NCI-H446 treated with DMSO at 0.1 percent for 48 hours (cell line): Measurements from ENCODE around the gene PLOD1.
"Not testable (repeated sequence)": the region's sequence is repeated elsewhere in the genome, so short reads cannot be mapped to it uniquely, and the experiment has no call there.

Experiments used
- DNase-seq: peaks from one replicate; lab custom pipeline; 2025; lab: John Stamatoyannopoulos, UW

PLOD1 gene

GRCh38 chr1:12006167-12006921 lies 71.8 kb downstream of the PLOD1 start:
- no peak for DNase-seq

- no peak for DNase-seq
Observed at GRCh38 chr1:12007204-12007603, 72.7 kb downstream of the PLOD1 start.

GRCh38 chr1:12008355-12008754 lies 73.8 kb downstream of the PLOD1 start:
- DNase-seq, result not testable (repeated sequence)

- peak; percentile 58 for DNase-seq
Observed at GRCh38 chr1:12009318-12009947, 74.9 kb downstream of the PLOD1 start.

GRCh38 chr1:12010746-12011570 lies 76.4 kb downstream of the PLOD1 start:
- no peak for DNase-seq

GRCh38 chr1:12011998-12012397 lies 77.5 kb downstream of the PLOD1 start:
- no peak for DNase-seq

- no peak for DNase-seq
Observed at GRCh38 chr1:12012560-12013316, 78.2 kb downstream of the PLOD1 start.

- no peak for DNase-seq
Observed at GRCh38 chr1:12014141-12014991, 79.8 kb downstream of the PLOD1 start.

- no peak for DNase-seq
Observed at GRCh38 chr1:12015001-12015491, 80.5 kb downstream of the PLOD1 start.

- no peak for DNase-seq
Observed at GRCh38 chr1:12015499-12015898, 81.0 kb downstream of the PLOD1 start.

GRCh38 chr1:12016182-12016581 lies 81.7 kb downstream of the PLOD1 start:
- DNase-seq, result no peak

GRCh38 chr1:12019858-12020509 lies 85.5 kb downstream of the PLOD1 start:
- DNase-seq, result no peak

GRCh38 chr1:12021616-12022015 lies 87.1 kb downstream of the PLOD1 start:
- no peak for DNase-seq

GRCh38 chr1:12022036-12022435 lies 87.5 kb downstream of the PLOD1 start:
- DNase-seq, result no peak
